ENCODE data around the gene ANAPC7.
"Not testable (repeated sequence)": the region's sequence is repeated elsewhere in the genome, so short reads cannot be mapped to it uniquely, and the experiment has no call there.

- not testable (repeated sequence) for TF ChIP-seq CTCF, EP300, POLR2A (IDR thresholded peaks at IDR 0.05)
These were observed 1.7 kb upstream of the ANAPC7 start for GRCh38 chr12:110405126-110405662.
